ENCODE measurements around the gene THSD7A. TPM values are rescaled to one million over a fixed set of nuclear protein-coding genes. Genes with fewer than 3 reads are reported as not detected.

THSD7A gene
- total and polyA plus RNA-seq, 2 of the 8 experiments (the other 6 are each of a cell fraction or from before 2014, with no cell fraction given) = 0.44 to 1.2 TPM

DNA sequence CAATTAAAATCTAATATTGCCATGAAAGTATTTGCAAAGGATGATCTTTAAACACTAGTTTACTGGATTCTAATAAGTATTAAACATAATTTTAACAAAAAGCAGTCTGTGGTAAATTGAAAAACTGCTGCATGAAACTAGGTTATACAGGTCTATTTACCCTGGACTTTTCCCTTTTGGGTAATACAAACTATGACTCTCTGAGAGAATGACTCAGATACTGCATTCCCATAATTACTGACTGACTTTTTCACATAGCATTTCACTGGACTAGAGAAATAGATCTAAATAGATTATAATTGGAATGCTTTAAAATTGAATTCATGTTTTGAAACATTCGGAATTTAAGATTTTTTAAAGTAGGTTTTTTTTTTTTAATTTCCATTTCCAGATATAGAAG lies 395.7 kb downstream of the THSD7A start:
- peaks cover 0 to 4% (median 0%) of the 10 kb centered on the region in 4 experiments; a peak in 1 of 8 replicates for H3K36me3 ChIP-seq (ENCODE audit: control insufficient read depth in 2 of 4, insufficient read depth in 4 of 4, low read length in 3 of 4)
- TF ChIP-seq RAD21 (IDR thresholded peaks at IDR 0.05 in 1 of 2, conservative IDR thresholded peaks at IDR 0.05 in 1 of 2; ENCODE audit: low read depth in 2 of 2, low read length in 2 of 2) = no peak
- no peak for TF ChIP-seq SP1 (IDR thresholded peaks at IDR 0.05; ENCODE audit: low read depth, low read length)
- TF ChIP-seq RXRA (IDR thresholded peaks at IDR 0.05; ENCODE audit: insufficient read depth, low read depth, low read length) = no peak
- TF ChIP-seq JUN (IDR thresholded peaks at IDR 0.05; ENCODE audit: low read depth, low read length) = no peak
- TF ChIP-seq HDAC2 (IDR thresholded peaks at IDR 0.05; ENCODE audit: borderline replicate concordance in 1 of 2, low read depth in 2 of 2, low read length in 2 of 2) = no peak
- no peak for TF ChIP-seq JUND (IDR thresholded peaks at IDR 0.05; ENCODE audit: low read length)
- TF ChIP-seq GABPA (IDR thresholded peaks at IDR 0.05; ENCODE audit: borderline replicate concordance, insufficient read depth, low read length) = no peak
- no peak for TF ChIP-seq POU5F1 (IDR thresholded peaks at IDR 0.05; ENCODE audit: low read depth, low read length)
- no peak for TF ChIP-seq TCF12 (IDR thresholded peaks at IDR 0.05; ENCODE audit: low read depth, low read length)
- TF ChIP-seq SUZ12 (IDR thresholded peaks at IDR 0.05; ENCODE audit: low read length) = no peak
- TF ChIP-seq KDM1A (IDR thresholded peaks at IDR 0.05; ENCODE audit: borderline replicate concordance, low read length) = no peak
- TF ChIP-seq TAF1 (IDR thresholded peaks at IDR 0.05; ENCODE audit: low read depth, low read length) = no peak
- TF ChIP-seq KDM4A (IDR thresholded peaks at IDR 0.05; ENCODE audit: low read depth, low read length, severe bottlenecking) = no peak
- no peak for TF ChIP-seq NANOG (IDR thresholded peaks at IDR 0.05; ENCODE audit: insufficient read depth, low read depth, low read length, poor library complexity, severe bottlenecking)

More for the DNA sequence above, 395.7 kb downstream of the THSD7A start:
- no peak overlapping the region for H2AFZ ChIP-seq (ENCODE audit: low read length)
- no peak overlapping the region for H2BK20ac ChIP-seq (ENCODE audit: low read length)
- H2BK12ac ChIP-seq (ENCODE audit: low read depth, low read length) = no peak overlapping the region
- no peak overlapping the region for H4K91ac ChIP-seq (replicated peaks; ENCODE audit: insufficient read length, low read length)
- no peak overlapping the region for H3K4ac ChIP-seq (replicated peaks; ENCODE audit: insufficient read length, low read depth, low read length)
- no peaks in the 10 kb centered on the region for H4K20me1 ChIP-seq (replicated peaks in 1 of 2; ENCODE audit: control insufficient read depth in 1 of 2, insufficient read depth in 2 of 2, low read length in 2 of 2)
- H4K5ac ChIP-seq (ENCODE audit: insufficient read length, low read depth, low read length) = no peak overlapping the region
- no peaks in the 10 kb centered on the region for H3K27me3 ChIP-seq (replicated peaks in 1 of 4; ENCODE audit: control insufficient read depth in 3 of 4, extremely low read depth in 1 of 4, insufficient read depth in 3 of 4, low read length in 3 of 4)
- H3K9ac ChIP-seq (replicated peaks in 1 of 4; ENCODE audit: extremely low read depth in 1 of 4, low read depth in 3 of 4, low read length in 3 of 4) = no peak overlapping the region
- no peak for FAIRE-seq
- H3K14ac ChIP-seq (ENCODE audit: insufficient read length) = no peak overlapping the region
- ChIA-PET POLR2A (ENCODE audit: partially characterized antibody) (no interaction called here), CTCF (ENCODE audit: partially characterized antibody) (no interaction called here)
- no peak for DNase-seq (ENCODE audit: low read depth in 1 of 2, low spot score in 2 of 2)
- no peak overlapping the region for H2BK5ac ChIP-seq (ENCODE audit: low read depth, low read length)
- no peak overlapping the region for H4K8ac ChIP-seq (ENCODE audit: extremely low read depth, insufficient read depth, low read length)
- H3K4me3 ChIP-seq (ENCODE audit: extremely low read depth in 1 of 4, insufficient read depth in 2 of 4, low read depth in 3 of 4, low read length in 4 of 4) = no peak overlapping the region
- H3K56ac ChIP-seq (replicated peaks; ENCODE audit: insufficient read length, low read depth, low read length) = no peak overlapping the region
- no peak overlapping the region for H3K27ac ChIP-seq (ENCODE audit: low read depth, low read length)
- peaks cover 0 to 3% (median 0%) of the 10 kb centered on the region in 4 experiments; a peak in 1 of 7 replicates for H3K4me1 ChIP-seq (replicated peaks in 1 of 4; ENCODE audit: control insufficient read depth in 3 of 4, insufficient read depth in 4 of 4, low read length in 3 of 4)
- no peak overlapping the region for H3K23ac ChIP-seq (ENCODE audit: insufficient read length)
- H2BK120ac ChIP-seq (replicated peaks; ENCODE audit: low read depth, low read length) = no peak overlapping the region
- WGBS, 2 experiments (ENCODE audit: extremely low coverage in 1 of 2, insufficient coverage in 1 of 2, insufficient read length in 1 of 2, insufficient replicate concordance in 2 of 2, low coverage in 1 of 2, low lambda C conversion rate in 2 of 2, missing lambda C conversion rate in 1 of 2) = 90% methylated on average over 1 of the region's 1 CpG; no CpG with 5 or more reads in 1 of the 2 experiments
- no peak overlapping the region for H3K18ac ChIP-seq (ENCODE audit: extremely low read depth, low read length)
- H2BK15ac ChIP-seq (ENCODE audit: low read length) = no peak overlapping the region
- H3K79me1 ChIP-seq (ENCODE audit: low read depth, low read length) = no peaks in the 10 kb centered on the region
- peaks cover 0 to 6% of the 10 kb centered on the region in 2 experiments; a peak in 2 of 4 replicates for H3K9me3 ChIP-seq (ENCODE audit: insufficient read depth in 2 of 2, low read depth in 1 of 2, low read length in 1 of 2)
- no peaks in the 10 kb centered on the region for H3K23me2 ChIP-seq (ENCODE audit: low read depth, low read length)
- no peaks in the 10 kb centered on the region for H3K79me2 ChIP-seq (ENCODE audit: control insufficient read depth in 1 of 2, insufficient read depth in 2 of 2, low read length in 2 of 2)
- no peak overlapping the region for H3K4me2 ChIP-seq (ENCODE audit: insufficient read depth in 1 of 2, low read depth in 2 of 2, low read length in 2 of 2)
- H2AK5ac ChIP-seq (ENCODE audit: low read depth, low read length) = no peak overlapping the region

Data from H1 (cell line).